Measurements from ENCODE around the gene EEFSEC.

DNA sequence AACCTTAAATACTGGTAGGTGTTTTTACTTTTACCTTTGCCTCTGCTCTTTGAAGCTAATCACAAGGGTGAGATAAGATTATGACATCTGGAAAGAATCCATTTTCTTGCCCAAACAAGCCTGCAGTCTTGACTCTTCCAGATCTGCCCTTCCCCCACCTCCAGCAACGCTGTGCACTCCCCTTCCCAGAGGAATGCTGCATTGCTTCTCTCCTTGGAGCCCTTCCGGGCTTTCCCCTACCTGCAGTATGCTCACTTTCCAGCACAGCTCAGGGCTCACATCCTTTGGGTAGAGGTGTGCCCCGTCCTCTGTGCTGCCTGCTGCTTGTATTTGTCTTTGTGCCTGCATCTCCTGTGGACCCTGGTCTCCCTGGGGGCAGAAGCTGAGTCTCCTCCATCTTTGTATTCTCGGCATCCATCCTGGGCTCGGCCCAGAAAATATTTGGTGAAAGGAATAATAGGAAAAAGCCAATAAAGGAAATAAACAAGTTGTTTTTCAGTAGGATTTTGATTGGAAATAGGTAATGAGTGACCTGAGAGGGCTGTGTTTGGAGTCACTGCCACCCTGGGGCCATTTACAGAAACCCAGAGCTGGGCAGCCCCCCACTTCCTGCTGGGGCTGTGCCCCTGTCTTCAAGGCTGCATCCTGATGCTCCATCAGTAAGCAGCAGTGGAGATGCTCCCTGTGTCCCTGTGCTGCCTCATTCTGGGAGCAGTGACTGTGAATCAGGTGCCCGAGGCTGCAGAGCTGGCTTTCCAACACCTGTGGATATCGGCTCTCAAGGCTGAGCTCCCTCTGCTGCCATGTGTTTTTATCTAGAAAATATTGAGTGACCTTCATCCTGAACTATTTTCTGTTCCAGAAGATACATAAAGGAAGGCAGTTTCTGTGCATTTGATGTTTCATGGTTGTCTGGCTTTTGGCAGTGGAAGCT is 117.5 kb downstream of the EEFSEC start:
- TF ChIP-seq POLR2A (IDR thresholded peaks at IDR 0.05) (no peak), CTCF (IDR thresholded peaks at IDR 0.05) (no peak)
